ENCODE measurements around the gene PTTG1IP.
A peak's percentile ranks its signal among the peaks of the same experiment; 100 is the strongest.

PTTG1IP gene

DNA sequence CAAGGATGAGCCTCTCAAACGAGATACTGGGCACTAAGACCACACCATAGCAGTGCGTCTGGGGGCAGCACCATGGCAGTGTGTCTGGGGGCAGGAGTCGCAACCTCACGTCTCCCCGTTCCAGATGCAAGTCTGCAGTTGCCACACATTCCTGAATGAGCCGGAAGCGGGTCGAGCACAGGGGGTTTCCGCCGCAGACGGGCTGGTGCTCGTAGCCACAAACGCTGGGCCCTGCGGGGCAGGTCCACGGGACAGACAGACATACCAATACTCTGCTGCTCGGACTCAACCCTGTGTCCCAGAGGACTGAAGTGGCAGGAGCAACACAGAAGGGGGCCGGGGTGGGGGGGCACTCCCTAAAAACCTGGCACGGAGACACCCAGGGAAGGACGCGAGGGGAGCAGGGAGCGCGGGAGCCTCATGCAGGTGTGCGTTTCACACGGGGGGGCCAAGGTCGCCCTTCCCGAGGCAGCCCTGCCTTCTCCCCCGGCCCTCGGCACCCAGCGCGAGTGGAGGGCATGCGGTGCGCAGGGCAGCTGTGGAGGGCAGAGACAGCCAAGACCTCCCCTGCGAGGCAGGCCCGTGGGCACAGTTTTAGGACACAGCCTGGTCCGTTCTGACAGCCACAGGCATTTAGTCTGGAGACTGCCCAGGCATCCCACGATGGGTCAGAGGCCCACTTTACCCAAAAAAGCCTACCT lies 24.5 kb downstream of the PTTG1IP start:
- H4K20me1 ChIP-seq (ENCODE audit: control insufficient read depth, insufficient read depth, low read depth, low read length), result no peaks in the 10 kb centered on the region
- H3F3A ChIP-seq (ENCODE audit: control insufficient read depth, insufficient read depth), result no peaks in the 10 kb centered on the region
- H3K27ac ChIP-seq (ENCODE audit: low read depth, low read length), result no peak overlapping the region

GRCh38 chr21:44847261-44848056 lies 26.0 kb downstream of the PTTG1IP start:
- H3F3A ChIP-seq (ENCODE audit: control insufficient read depth, insufficient read depth), result no peaks in the 10 kb centered on the region
- H3K36me3 ChIP-seq (ENCODE audit: control insufficient read depth, low read length), result peaks cover 11% of the 10 kb centered on the region
- H3K4me1 ChIP-seq (ENCODE audit: control insufficient read depth, low read length), result peaks cover 14% of the 10 kb centered on the region
- no peak overlapping the region for H3K27ac ChIP-seq (ENCODE audit: low read depth, low read length)
- H3K4me3 ChIP-seq (ENCODE audit: low read length), result no peak overlapping the region
- H3K9me2 ChIP-seq (replicated peaks; ENCODE audit: control insufficient read depth, low read length), result no peaks in the 10 kb centered on the region
- TF ChIP-seq EZH2phosphoT487 (IDR thresholded peaks at IDR 0.05; ENCODE audit: borderline replicate concordance, low read length), result no peak
- TF ChIP-seq, protein P1, sequence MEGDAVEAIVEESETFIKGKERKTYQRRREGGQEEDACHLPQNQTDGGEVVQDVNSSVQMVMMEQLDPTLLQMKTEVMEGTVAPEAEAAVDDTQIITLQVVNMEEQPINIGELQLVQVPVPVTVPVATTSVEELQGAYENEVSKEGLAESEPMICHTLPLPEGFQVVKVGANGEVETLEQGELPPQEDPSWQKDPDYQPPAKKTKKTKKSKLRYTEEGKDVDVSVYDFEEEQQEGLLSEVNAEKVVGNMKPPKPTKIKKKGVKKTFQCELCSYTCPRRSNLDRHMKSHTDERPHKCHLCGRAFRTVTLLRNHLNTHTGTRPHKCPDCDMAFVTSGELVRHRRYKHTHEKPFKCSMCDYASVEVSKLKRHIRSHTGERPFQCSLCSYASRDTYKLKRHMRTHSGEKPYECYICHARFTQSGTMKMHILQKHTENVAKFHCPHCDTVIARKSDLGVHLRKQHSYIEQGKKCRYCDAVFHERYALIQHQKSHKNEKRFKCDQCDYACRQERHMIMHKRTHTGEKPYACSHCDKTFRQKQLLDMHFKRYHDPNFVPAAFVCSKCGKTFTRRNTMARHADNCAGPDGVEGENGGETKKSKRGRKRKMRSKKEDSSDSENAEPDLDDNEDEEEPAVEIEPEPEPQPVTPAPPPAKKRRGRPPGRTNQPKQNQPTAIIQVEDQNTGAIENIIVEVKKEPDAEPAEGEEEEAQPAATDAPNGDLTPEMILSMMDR (IDR thresholded peaks at IDR 0.05; ENCODE audit: low read depth, low read length, poor library complexity, severe bottlenecking), result no peak
- H3K27me3 ChIP-seq (ENCODE audit: control insufficient read depth, low read length), result peaks cover 13% of the 10 kb centered on the region
- H3K4me2 ChIP-seq (ENCODE audit: low read length), result no peak overlapping the region
- no peaks in the 10 kb centered on the region for H3K79me2 ChIP-seq (ENCODE audit: control insufficient read depth, low read length)
- no peaks in the 10 kb centered on the region for H4K20me1 ChIP-seq (ENCODE audit: control insufficient read depth, insufficient read depth, low read depth, low read length)
- no peaks in the 10 kb centered on the region for H3K9me3 ChIP-seq (ENCODE audit: control insufficient read depth, insufficient read depth, low read length)

More for the DNA sequence above, 24.5 kb downstream of the PTTG1IP start:
- Histone ChIP-seq H3K9me2 (replicated peaks; ENCODE audit: control insufficient read depth, low read length) (no peaks in the 10 kb centered on the region), H3K4me2 (ENCODE audit: low read length) (no peak overlapping the region), H3K4me3 (ENCODE audit: low read length) (no peak overlapping the region), H3K27me3 (ENCODE audit: control insufficient read depth, low read length) (peaks cover 13% of the 10 kb centered on the region), H3K9me3 (ENCODE audit: control insufficient read depth, insufficient read depth, low read length) (no peaks in the 10 kb centered on the region), H3K79me2 (ENCODE audit: control insufficient read depth, low read length) (no peaks in the 10 kb centered on the region), H3K36me3 (ENCODE audit: control insufficient read depth, low read length) (peaks cover 11% of the 10 kb centered on the region), H3K4me1 (ENCODE audit: control insufficient read depth, low read length) (peaks cover 14% of the 10 kb centered on the region)
- TF ChIP-seq EZH2phosphoT487 (IDR thresholded peaks at IDR 0.05; ENCODE audit: borderline replicate concordance, low read length), result no peak
- TF ChIP-seq, protein P1 (IDR thresholded peaks at IDR 0.05; ENCODE audit: low read depth, low read length, poor library complexity, severe bottlenecking), result no peak

DNA sequence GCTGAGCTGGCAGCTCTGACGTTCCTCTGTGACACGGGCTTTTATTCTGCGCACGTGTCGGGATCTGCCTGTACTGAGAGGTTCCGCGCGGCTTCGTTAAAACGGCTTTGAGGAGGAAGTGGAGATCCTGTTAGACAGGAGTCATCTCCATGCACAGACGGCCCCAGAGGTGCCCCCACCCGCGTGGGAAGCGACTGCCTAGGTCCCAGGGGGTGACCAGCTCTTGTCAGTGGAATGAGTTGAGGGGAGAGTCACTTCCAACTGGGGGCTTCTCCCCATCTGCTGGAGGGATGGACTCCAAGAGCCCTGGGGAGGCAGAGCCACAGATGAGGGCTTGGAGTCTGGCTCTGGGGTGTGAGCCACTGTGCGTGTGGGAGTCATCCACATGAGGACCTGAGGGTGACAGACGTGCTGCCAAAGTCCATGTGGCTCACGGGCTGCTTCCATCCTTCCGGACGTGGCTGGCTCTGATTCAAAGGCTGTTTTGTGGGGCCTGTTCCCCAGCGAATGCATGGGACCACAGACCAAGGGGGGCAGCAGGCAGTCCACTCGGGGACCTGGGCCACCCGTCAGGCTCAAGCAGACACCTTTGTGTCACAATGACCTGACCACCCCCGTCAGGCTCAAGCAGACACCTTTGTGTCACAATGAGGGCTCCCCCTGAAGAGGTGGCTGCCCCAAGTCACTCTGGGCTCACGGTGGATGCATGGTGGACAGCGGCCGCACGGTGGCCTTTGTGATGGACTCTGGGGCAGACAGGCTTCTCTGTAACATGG lies 26.8 kb downstream of the PTTG1IP start:
- Histone ChIP-seq H3K4me3 (ENCODE audit: low read length) (no peak overlapping the region; the same call in 1 of the 2 replicates), H4K20me1 (ENCODE audit: control insufficient read depth, insufficient read depth, low read depth, low read length) (no peaks in the 10 kb centered on the region), H3K9me2 (replicated peaks; ENCODE audit: control insufficient read depth, low read length) (no peaks in the 10 kb centered on the region), H3K4me1 (ENCODE audit: control insufficient read depth, low read length) (peaks cover 14% of the 10 kb centered on the region), H3F3A (ENCODE audit: control insufficient read depth, insufficient read depth) (no peaks in the 10 kb centered on the region), H3K36me3 (ENCODE audit: control insufficient read depth, low read length) (peaks cover 11% of the 10 kb centered on the region), H3K79me2 (ENCODE audit: control insufficient read depth, low read length) (no peaks in the 10 kb centered on the region), H3K27me3 (ENCODE audit: control insufficient read depth, low read length) (peaks cover 13% of the 10 kb centered on the region), H3K9me3 (ENCODE audit: control insufficient read depth, insufficient read depth, low read length) (no peaks in the 10 kb centered on the region), H3K27ac (ENCODE audit: low read depth, low read length) (no peak overlapping the region), H3K4me2 (ENCODE audit: low read length) (peak overlapping the region; percentile 64)
- TF ChIP-seq, protein P1 (IDR thresholded peaks at IDR 0.05; ENCODE audit: low read depth, low read length, poor library complexity, severe bottlenecking), result no peak
- TF ChIP-seq EZH2phosphoT487 (IDR thresholded peaks at IDR 0.05; ENCODE audit: borderline replicate concordance, low read length), result no peak
